Spleen (tissue), 11 donors: Measurements from ENCODE around the gene PRKACB. TPM values are rescaled to one million over a fixed set of nuclear protein-coding genes. Genes with fewer than 3 reads are reported as not detected.

Experiments used
- DNase-seq: peaks from one replicate; pipeline ENCODE4 v3.0.0-alpha.2; 2020
- H3K27ac ChIP-seq, 8 donors: fragments of 200-600 bp; sonication (generic) in 7 of 8; 1 replicate in 4 of 8; 2 replicates in 4 of 8; pipeline versions ENCODE4 v1.5.0 to v1.8.0; 2016 to 2021; ENCODE audit warnings: inconsistent platforms in 4 of 8, mild to moderate bottlenecking in 4 of 8, moderate library complexity in 1 of 8
- H3K27me3 ChIP-seq, 7 donors: fragments of 200-600 bp; sonication (generic) in 6 of 7; replicated peaks in 1 of 7; 1 replicate in 4 of 7; 2 replicates in 3 of 7; pipeline versions ENCODE4 v1.5.0 to v1.8.0; 2016 to 2021; ENCODE audit warnings: inconsistent platforms in 3 of 7, mild to moderate bottlenecking in 1 of 7
- H3K36me3 ChIP-seq, 6 donors: fragments of 200-600 bp; sonication (generic) in 5 of 6; 1 replicate in 4 of 6; 2 replicates in 2 of 6; pipeline versions ENCODE4 v1.5.0 to v1.8.0; 2016 to 2021; ENCODE audit warnings: inconsistent platforms in 2 of 6
- H3K4me1 ChIP-seq, 6 donors: fragments of 200-600 bp; sonication (generic) in 5 of 6; 1 replicate in 3 of 6; 2 replicates in 3 of 6; pipeline versions ENCODE4 v1.5.0 to v1.8.0; 2016 to 2021; ENCODE audit warnings: inconsistent platforms in 3 of 6
- H3K4me3 ChIP-seq, 8 donors: fragments of 200-600 bp; sonication (generic) in 7 of 8; 1 replicate in 4 of 8; 2 replicates in 4 of 8; pipeline versions ENCODE4 v1.5.0 to v1.8.0; 2016 to 2021; ENCODE audit warnings: inconsistent platforms in 4 of 8, mild to moderate bottlenecking in 4 of 8, moderate library complexity in 2 of 8
- H3K9me3 ChIP-seq, 8 donors: fragments of 200-600 bp; sonication (generic) in 7 of 8; 1 replicate in 4 of 8; 2 replicates in 4 of 8; pipeline versions ENCODE4 v1.5.0 to v1.8.0; 2016 to 2021; ENCODE audit warnings: inconsistent platforms in 4 of 8
- POLR2A ChIP-seq, 3 donors: fragments of 450-650 bp; IDR thresholded peaks; one replicate each; pipeline ENCODE4 v1.5.1; 2017; ENCODE audit warnings: antibody characterized with exemption in 3 of 3, mild to moderate bottlenecking in 1 of 3
- POLR2AphosphoS5 ChIP-seq, 3 donors: sonication (generic); formaldehyde crosslinking; IDR thresholded peaks; one replicate each; pipeline ENCODE4 v1.5.1; 2017; ENCODE audit warnings: antibody characterized with exemption in 3 of 3
- WGBS, 5 donors: extraction: QIAGEN DNeasy Blood & Tissue Kit in 3 of 5; methylation state at CpG; one replicate each; pipeline versions ENCODE4 v1.1.5 to v1.1.7; 2013 to 2018; 5-methylcytosine and 5-hydroxymethylcytosine counted together
- intact Hi-C: fragments of 100-400 bp; cut with DNase I; formaldehyde crosslinking; loops from one replicate; pipeline ENCODE4 v1.15.0; 2023; ENCODE audit warnings: low total_unique reads
- polyA plus RNA-seq, 3 donors: library from polyadenylated mRNA; stranded (reverse); fragments of 200-250 nt; gene quantifications; one replicate each; pipeline ENCODE4 v1.2.1, GENCODE V29; 2013
- total RNA-seq, 7 donors: library from RNA; depleted of rRNA in 3 of 7; stranded (reverse); fragments of >200 nt in 3 of 7; fragmentation: NEBNext Ultra II Directional in 4 of 7; extraction: Animal tissue kit (Norgen Biotek cat#: 25700) in 4 of 7; gene quantifications; one replicate each; pipeline versions ENCODE4 v1.1.0 to v1.2.1, GENCODE V29; 2016 to 2021
- TF ChIP-seq, protein P1 (sequence below), 11 experiments: fragments of 200-600 bp in 7 of 11; fragments of 450-650 bp in 4 of 11; sonication (generic) in 4 of 11; IDR thresholded peaks in 8 of 11; conservative IDR thresholded peaks in 3 of 11; 1 replicate in 7 of 11; 2 replicates in 4 of 11; pipeline versions ENCODE4 v1.4.0 to v1.8.0; 2016 to 2021; ENCODE audit warnings: antibody characterized with exemption in 11 of 11, inconsistent platforms in 4 of 11, mild to moderate bottlenecking in 1 of 11
- donor health status: healthy with polysubstance abuse.
- donor health status: DM: no; HTN: no; CAD: no; lungs with moderate emphysema.
- donor health status: DM: no; HTN: no; CAD: no.
- donor health status: Bipolar disorder and iron deficiency.
- donor health status: healthy.
- donor health status: DM: no; HTN: no; CAD: no.
- donor health status: DM: yes; HTN: yes; CAD: no.

PRKACB gene
- total and polyA plus RNA-seq, 10 donors, result 21.0 to 93.0 (median 61.1) TPM

DNA sequence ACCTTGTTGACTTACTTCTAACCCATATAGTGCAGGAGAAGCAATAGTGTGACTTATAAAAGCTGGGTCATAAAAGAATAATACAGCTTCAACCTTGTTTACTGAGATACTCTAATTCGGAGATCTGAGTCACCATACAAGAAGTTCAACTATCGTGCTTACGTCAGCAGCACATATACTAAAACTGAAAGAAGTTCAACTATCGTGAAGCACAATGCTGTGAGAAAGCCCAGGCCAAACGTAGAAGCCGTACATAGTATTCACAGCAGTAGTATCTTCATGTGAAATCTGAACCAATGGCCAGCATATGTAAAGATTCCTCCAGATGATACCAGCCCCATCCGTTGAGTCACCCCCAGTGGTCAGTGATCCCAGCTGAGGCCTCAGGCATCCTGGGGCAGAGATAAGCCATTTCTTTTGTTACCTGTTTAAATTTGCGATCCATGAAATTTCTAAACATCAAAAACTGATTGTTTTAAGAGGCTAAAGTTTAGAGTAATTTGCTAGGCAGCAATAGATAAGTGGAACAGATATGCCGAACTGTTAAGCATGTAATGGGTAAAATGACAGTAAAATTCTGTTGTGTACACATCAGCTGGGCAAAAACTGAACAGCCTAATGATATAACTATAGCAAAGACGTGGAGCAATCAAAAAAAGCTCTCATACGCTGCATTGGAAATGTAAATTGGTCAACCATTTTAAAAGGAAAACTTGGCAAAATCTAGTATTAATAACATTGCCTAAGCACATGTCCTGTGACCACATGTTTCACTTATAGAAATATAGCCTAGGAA, 103.6 kb downstream of the PRKACB start:
- no peak for DNase-seq
- TF ChIP-seq POLR2A (IDR thresholded peaks at IDR 0.05) (no peak), POLR2AphosphoS5 (IDR thresholded peaks at IDR 0.05) (no peak)
- TF ChIP-seq, protein P1, sequence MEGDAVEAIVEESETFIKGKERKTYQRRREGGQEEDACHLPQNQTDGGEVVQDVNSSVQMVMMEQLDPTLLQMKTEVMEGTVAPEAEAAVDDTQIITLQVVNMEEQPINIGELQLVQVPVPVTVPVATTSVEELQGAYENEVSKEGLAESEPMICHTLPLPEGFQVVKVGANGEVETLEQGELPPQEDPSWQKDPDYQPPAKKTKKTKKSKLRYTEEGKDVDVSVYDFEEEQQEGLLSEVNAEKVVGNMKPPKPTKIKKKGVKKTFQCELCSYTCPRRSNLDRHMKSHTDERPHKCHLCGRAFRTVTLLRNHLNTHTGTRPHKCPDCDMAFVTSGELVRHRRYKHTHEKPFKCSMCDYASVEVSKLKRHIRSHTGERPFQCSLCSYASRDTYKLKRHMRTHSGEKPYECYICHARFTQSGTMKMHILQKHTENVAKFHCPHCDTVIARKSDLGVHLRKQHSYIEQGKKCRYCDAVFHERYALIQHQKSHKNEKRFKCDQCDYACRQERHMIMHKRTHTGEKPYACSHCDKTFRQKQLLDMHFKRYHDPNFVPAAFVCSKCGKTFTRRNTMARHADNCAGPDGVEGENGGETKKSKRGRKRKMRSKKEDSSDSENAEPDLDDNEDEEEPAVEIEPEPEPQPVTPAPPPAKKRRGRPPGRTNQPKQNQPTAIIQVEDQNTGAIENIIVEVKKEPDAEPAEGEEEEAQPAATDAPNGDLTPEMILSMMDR (IDR thresholded peaks at IDR 0.05 in 8 of 11, conservative IDR thresholded peaks at IDR 0.05 in 3 of 11), result no peak
- Histone ChIP-seq H3K36me3 (no peaks in the 10 kb centered on the region), H3K27me3 (no peaks in the 10 kb centered on the region), H3K4me3 (peak overlapping the region in 1 of 8 donors; percentile 14), H3K9me3 (peaks cover 0 to 34% (median 28%) of the 10 kb centered on the region in 8 donors), H3K4me1 (peaks cover 0 to 5% (median 0%) of the 10 kb centered on the region in 6 donors), H3K27ac (no peak overlapping the region)
- intact Hi-C loops, result no loop called here
- WGBS, 5 donors, result 85 to 95% (median 90%) methylated on average over 11 of the region's 11 CpGs

DNA sequence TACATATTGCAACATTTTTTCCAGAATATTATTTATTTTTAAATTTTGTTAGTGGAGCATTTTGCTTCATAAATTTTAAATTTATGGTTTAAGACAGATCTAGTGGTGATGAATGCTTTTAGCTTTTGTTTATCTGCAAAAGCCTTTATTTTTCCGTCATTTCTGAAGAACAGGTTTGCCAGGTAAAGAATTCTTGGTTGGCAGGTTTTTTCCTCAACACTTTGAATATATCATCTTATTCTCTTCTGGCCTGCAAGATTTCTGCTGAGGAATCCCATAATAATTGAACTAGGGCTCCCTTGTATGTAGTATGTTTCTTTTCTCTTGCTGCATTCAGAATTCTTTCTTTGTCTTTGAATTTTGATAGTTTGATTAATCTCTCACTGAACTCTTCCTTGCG, 106.6 kb downstream of the PRKACB start:
- Histone ChIP-seq H3K27me3 (no peaks in the 10 kb centered on the region), H3K4me3 (no peak overlapping the region), H3K36me3 (no peaks in the 10 kb centered on the region), H3K9me3 (peaks cover 0 to 26% (median 22%) of the 10 kb centered on the region in 8 donors), H3K27ac (no peak overlapping the region), H3K4me1 (peaks cover 0 to 4% (median 0%) of the 10 kb centered on the region in 6 donors)
- 95 to 99% (median 97%) methylated on average over 2 of the region's 2 CpGs for WGBS, 5 donors
- DNase-seq, result no peak
- TF ChIP-seq, protein P1 (IDR thresholded peaks at IDR 0.05 in 8 of 11, conservative IDR thresholded peaks at IDR 0.05 in 3 of 11), result no peak
- TF ChIP-seq POLR2AphosphoS5 (IDR thresholded peaks at IDR 0.05) (no peak), POLR2A (IDR thresholded peaks at IDR 0.05) (no peak)
- intact Hi-C loops, result no loop called here

DNA sequence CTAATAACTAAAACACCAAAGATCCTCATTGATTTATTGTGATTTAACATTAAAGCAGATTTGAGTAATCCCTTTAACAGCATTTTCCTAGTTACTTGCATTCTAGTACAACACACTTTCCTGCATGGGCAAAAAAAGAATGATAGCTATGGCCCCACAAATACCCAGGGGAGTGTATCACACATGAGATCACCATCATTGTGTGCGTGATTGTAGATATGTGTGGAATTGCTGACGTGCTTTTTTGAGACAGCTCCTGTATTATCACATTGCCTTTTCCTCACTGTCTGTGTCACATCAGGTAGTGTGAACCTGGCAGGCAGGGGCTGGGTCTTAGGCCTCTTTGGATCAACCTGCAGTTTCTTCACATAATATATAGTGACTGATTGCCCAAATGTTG, 109.0 kb downstream of the PRKACB start:
- Histone ChIP-seq H3K4me1 (no peaks in the 10 kb centered on the region), H3K9me3 (peaks cover 0 to 26% (median 22%) of the 10 kb centered on the region in 8 donors), H3K27me3 (no peaks in the 10 kb centered on the region), H3K36me3 (no peaks in the 10 kb centered on the region), H3K4me3 (no peak overlapping the region), H3K27ac (no peak overlapping the region)
- intact Hi-C loops, result no loop called here
- 86 to 95% (median 90%) methylated on average over 2 of the region's 2 CpGs for WGBS, 5 donors
- TF ChIP-seq, protein P1 (IDR thresholded peaks at IDR 0.05 in 8 of 11, conservative IDR thresholded peaks at IDR 0.05 in 3 of 11), result no peak
- no peak for TF ChIP-seq POLR2A (IDR thresholded peaks at IDR 0.05)
- no peak for TF ChIP-seq POLR2AphosphoS5 (IDR thresholded peaks at IDR 0.05)
- no peak for DNase-seq

DNA sequence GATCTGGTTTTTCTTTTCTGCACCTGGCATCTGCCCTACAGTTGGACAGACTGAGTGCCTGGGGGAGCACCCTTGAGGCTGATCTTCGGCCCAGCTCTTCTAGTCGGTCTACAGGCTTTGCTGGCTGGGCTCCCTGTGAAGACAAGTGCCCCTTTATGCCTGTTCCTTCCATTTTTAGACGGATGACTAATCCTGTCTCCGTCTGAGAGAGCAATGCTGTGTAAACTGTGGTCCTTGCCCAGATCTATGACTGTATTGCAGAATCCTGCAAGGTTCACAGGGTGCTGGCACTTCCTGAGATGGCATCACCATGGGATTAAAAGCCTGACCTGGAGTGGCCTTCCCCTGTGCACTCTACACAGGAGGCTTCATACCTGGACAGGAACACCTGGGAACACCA, 109.8 kb downstream of the PRKACB start:
- intact Hi-C loops, result no loop called here
- TF ChIP-seq POLR2A (IDR thresholded peaks at IDR 0.05), result no peak
- TF ChIP-seq, protein P1 (IDR thresholded peaks at IDR 0.05 in 8 of 11, conservative IDR thresholded peaks at IDR 0.05 in 3 of 11), result no peak
- no peak for TF ChIP-seq POLR2AphosphoS5 (IDR thresholded peaks at IDR 0.05)

More for the DNA sequence above, 109.8 kb downstream of the PRKACB start:
- no peak overlapping the region for H3K4me3 ChIP-seq
- no peaks in the 10 kb centered on the region for H3K27me3 ChIP-seq
- H3K36me3 ChIP-seq, result no peaks in the 10 kb centered on the region
- H3K27ac ChIP-seq, result no peak overlapping the region
- DNase-seq, result no peak
- 77 to 87% (median 79%) methylated on average over 4 of the region's 4 CpGs for whole genome bisulfite sequencing, 5 donors
- H3K9me3 ChIP-seq, result peaks cover 0 to 26% (median 22%) of the 10 kb centered on the region in 8 donors
- no peaks in the 10 kb centered on the region for H3K4me1 ChIP-seq
